Loucy (cell line): ENCODE data around the gene GGT5.

Experiments
- H2AFZ ChIP-seq: fragments of 200-600 bp; sonication (generic); 2 replicates; pipeline ENCODE4 v1.6.0; 2016; ENCODE audit warnings: antibody characterized with exemption, mild to moderate bottlenecking, low read length, moderate library complexity
- H3F3A ChIP-seq: fragments of 200-600 bp; 2 replicates; pipeline ENCODE4 v1.6.0; 2016; ENCODE audit warnings: antibody characterized with exemption, low read depth, mild to moderate bottlenecking
- H3K27me3 ChIP-seq: fragments of 200-600 bp; sonication (generic); 2 replicates; pipeline ENCODE4 v1.6.1; 2014; ENCODE audit warnings: low read length, mild to moderate bottlenecking; ENCODE audit not compliant: insufficient read depth, poor library complexity, severe bottlenecking
- H3K36me3 ChIP-seq: fragments of 200-600 bp; sonication (generic); 2 replicates; pipeline ENCODE4 v1.6.1; 2016; ENCODE audit warnings: low read length; ENCODE audit not compliant: insufficient read depth
- H3K4me1 ChIP-seq: fragments of 200-600 bp; sonication (generic); 2 replicates; pipeline ENCODE4 v1.5.1; 2014; ENCODE audit warnings: low read length, mild to moderate bottlenecking; ENCODE audit not compliant: insufficient read depth, poor library complexity, severe bottlenecking
- H3K4me2 ChIP-seq: fragments of 200-600 bp; sonication (generic); 2 replicates; pipeline ENCODE4 v1.6.0; 2014; ENCODE audit warnings: antibody characterized with exemption, low read length, low read depth, mild to moderate bottlenecking; ENCODE audit not compliant: poor library complexity, severe bottlenecking
- H3K4me3 ChIP-seq: fragments of 200-600 bp; sonication (generic); 2 replicates; pipeline ENCODE4 v1.5.1; 2014; ENCODE audit warnings: low read length, mild to moderate bottlenecking, mixed read lengths; ENCODE audit not compliant: poor library complexity, severe bottlenecking
- H3K79me2 ChIP-seq: fragments of 200-600 bp; sonication (generic); 2 replicates; pipeline ENCODE4 v1.6.1; 2014; ENCODE audit warnings: low read length; ENCODE audit not compliant: insufficient read depth
- H3K9ac ChIP-seq: fragments of 200-600 bp; sonication (generic); 2 replicates; pipeline ENCODE4 v1.6.0; 2014; ENCODE audit warnings: mild to moderate bottlenecking, low read depth, low read length, moderate library complexity; ENCODE audit not compliant: poor library complexity, severe bottlenecking
- H3K9me2 ChIP-seq: fragments of 200-600 bp; sonication (generic); replicated peaks from 2 replicates; pipeline ENCODE4 v1.6.1; 2016; ENCODE audit warnings: low read depth, low read length, mixed read lengths
- H3K9me3 ChIP-seq: fragments of 200-600 bp; sonication (generic); 2 replicates; pipeline ENCODE4 v1.6.1; 2014; ENCODE audit warnings: mild to moderate bottlenecking, antibody characterized with exemption, low read length, low read depth; ENCODE audit not compliant: insufficient read depth
- H4K20me1 ChIP-seq: fragments of 200-600 bp; sonication (generic); 2 replicates; pipeline ENCODE4 v1.6.0; 2014; ENCODE audit warnings: antibody characterized with exemption, low read length, mild to moderate bottlenecking; ENCODE audit not compliant: insufficient read depth, poor library complexity, severe bottlenecking
- EZH2phosphoT487 ChIP-seq: fragments of 200-600 bp; IDR thresholded peaks from 2 replicates; pipeline ENCODE4 v1.6.1; 2018; ENCODE audit warnings: antibody characterized with exemption, mild to moderate bottlenecking, moderate library complexity, borderline replicate concordance
- TF ChIP-seq, protein P1 (sequence below): fragments of 200-600 bp; sonication (generic); conservative IDR thresholded peaks from 2 replicates; pipeline ENCODE4 v1.5.1; 2014; ENCODE audit warnings: mild to moderate bottlenecking, antibody characterized with exemption, low read length

The GGT5 gene

DNA sequence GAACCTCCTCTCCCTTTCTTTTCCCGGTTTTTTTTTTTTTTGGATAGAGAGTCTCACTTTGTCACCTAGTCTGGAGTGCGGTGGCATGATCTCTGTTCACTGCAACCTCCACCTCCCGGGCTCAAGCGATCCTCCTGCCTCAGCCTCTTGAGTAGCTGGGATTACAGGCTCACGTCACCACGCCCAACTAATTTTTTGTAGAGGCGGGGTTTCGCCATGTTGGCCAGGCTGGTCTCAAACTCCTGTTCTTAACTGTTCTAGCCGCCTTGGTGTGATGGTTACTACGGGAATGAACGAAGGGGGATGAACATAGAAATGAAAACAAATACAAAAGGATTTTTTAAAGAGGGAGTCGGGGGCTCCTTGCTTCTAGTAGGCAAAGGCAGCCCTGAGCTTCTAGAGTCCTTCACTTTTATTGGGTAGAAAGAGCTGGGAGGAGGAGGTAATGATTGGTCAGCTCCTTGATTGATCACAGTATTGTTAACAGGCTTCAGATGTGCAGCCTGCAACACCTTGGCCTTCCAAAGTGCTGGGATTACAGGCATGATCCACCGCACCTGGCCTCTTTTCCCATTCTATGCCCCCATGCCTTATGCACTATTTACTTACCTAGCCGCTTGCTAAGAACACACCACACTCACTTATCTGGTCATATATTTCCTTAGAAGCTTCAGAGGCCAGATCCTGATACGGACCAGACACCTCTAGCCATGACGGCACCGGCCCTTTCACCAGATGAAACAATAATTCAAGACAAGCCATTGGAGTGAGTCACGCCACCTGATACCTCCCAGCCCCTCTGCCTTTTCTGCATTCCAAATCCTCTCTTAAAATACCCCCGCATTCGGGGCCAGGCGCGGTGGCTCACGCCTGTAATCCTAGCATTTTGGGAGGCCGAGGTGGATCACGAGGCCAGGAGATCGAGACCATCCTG is 42.9 kb downstream of the GGT5 start:
- Histone ChIP-seq H3K36me3 (no peaks in the 10 kb centered on the region), H4K20me1 (no peaks in the 10 kb centered on the region), H3K79me2 (no peaks in the 10 kb centered on the region), H3K9me3 (no peaks in the 10 kb centered on the region), H2AFZ (no peak overlapping the region), H3K9ac (no peak overlapping the region), H3K4me1 (peaks cover 17% of the 10 kb centered on the region), H3K4me2 (no peak overlapping the region), H3K9me2 (no peaks in the 10 kb centered on the region), H3K27me3 (no peaks in the 10 kb centered on the region), H3K4me3 (no peak overlapping the region), H3F3A (no peaks in the 10 kb centered on the region; the same call in 1 of the 2 replicates)
- TF ChIP-seq EZH2phosphoT487: no peak
- TF ChIP-seq, protein P1, sequence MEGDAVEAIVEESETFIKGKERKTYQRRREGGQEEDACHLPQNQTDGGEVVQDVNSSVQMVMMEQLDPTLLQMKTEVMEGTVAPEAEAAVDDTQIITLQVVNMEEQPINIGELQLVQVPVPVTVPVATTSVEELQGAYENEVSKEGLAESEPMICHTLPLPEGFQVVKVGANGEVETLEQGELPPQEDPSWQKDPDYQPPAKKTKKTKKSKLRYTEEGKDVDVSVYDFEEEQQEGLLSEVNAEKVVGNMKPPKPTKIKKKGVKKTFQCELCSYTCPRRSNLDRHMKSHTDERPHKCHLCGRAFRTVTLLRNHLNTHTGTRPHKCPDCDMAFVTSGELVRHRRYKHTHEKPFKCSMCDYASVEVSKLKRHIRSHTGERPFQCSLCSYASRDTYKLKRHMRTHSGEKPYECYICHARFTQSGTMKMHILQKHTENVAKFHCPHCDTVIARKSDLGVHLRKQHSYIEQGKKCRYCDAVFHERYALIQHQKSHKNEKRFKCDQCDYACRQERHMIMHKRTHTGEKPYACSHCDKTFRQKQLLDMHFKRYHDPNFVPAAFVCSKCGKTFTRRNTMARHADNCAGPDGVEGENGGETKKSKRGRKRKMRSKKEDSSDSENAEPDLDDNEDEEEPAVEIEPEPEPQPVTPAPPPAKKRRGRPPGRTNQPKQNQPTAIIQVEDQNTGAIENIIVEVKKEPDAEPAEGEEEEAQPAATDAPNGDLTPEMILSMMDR: no peak

DNA sequence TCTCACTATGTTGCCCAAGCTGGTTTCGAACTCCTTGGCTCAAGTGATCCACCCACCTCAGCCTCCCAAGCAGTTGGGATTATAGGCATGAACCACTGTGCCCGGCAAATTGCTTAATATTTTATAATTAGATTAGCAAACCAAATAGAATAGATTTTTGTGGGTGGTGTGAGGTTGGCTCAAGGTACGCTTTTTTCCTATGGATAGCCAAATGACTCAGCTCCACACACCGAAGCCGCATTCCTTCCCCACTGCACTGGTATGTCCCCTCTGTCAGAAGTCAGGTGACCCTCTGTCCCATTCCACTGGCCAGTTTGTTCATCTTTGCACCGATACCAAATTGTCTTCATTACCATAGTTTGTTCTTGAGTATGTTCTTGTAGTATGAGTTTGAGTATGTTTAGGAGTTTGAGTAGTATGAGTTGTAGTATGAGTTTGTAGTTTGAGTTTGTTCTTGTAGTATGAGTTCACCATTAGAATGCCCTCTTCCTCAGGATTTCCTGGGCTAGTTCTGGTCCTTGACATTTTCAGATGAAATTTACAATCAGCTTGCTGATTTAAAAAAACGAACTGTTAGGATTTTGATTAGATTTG is 44.2 kb downstream of the GGT5 start:
- Histone ChIP-seq H3K4me2 (no peak overlapping the region), H3K36me3 (no peaks in the 10 kb centered on the region), H4K20me1 (no peaks in the 10 kb centered on the region), H3K9me3 (no peaks in the 10 kb centered on the region), H3F3A (no peaks in the 10 kb centered on the region; the same call in 1 of the 2 replicates), H3K4me3 (no peak overlapping the region), H3K4me1 (peaks cover 9% of the 10 kb centered on the region), H3K27me3 (no peaks in the 10 kb centered on the region), H2AFZ (peak overlapping the region; percentile 46; the same call in 1 of the 2 replicates), H3K9me2 (no peaks in the 10 kb centered on the region), H3K9ac (no peak overlapping the region), H3K79me2 (no peaks in the 10 kb centered on the region)
- no peak for TF ChIP-seq EZH2phosphoT487
- TF ChIP-seq, protein P1: no peak

DNA sequence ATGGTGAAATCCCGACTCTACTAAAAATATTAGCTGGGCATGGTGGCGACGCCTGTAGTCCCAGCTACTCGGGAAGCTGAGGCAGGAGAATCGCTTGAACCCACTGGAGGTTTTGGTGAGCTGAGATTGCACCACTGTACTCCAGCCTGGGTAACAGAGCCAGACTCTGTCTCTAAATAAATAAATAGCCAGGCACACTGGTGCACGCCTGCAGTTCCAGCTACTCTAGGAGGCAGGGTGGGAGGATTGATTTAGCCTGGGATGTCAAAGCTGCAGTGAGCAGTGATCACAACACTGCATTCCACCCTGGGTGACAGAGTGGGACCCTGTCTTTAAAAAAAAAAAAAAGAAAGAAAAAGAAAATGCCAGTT is 46.2 kb downstream of the GGT5 start:
- H4K20me1 ChIP-seq: no peaks in the 10 kb centered on the region
- no peaks in the 10 kb centered on the region for H3K27me3 ChIP-seq
- TF ChIP-seq, protein P1: no peak
- TF ChIP-seq EZH2phosphoT487: no peak
- H2AFZ ChIP-seq: no peak overlapping the region
- H3K9ac ChIP-seq: no peak overlapping the region
- H3K79me2 ChIP-seq: no peaks in the 10 kb centered on the region
- no peaks in the 10 kb centered on the region for H3K9me2 ChIP-seq
- H3F3A ChIP-seq: no peaks in the 10 kb centered on the region
- no peaks in the 10 kb centered on the region for H3K36me3 ChIP-seq
- no peaks in the 10 kb centered on the region for H3K9me3 ChIP-seq
- peaks cover 4% of the 10 kb centered on the region for H3K4me1 ChIP-seq
- no peak overlapping the region for H3K4me3 ChIP-seq
- H3K4me2 ChIP-seq: no peak overlapping the region
